ENCODE results near the gene SLC5A5. TPM values are rescaled to one million over a fixed set of nuclear protein-coding genes. Genes with fewer than 3 reads are reported as not detected.
"Not testable (repeated sequence)": the region's sequence is repeated elsewhere in the genome, so short reads cannot be mapped to it uniquely, and the experiment has no call there.

SLC5A5 gene
- total and polyA plus RNA-seq, 10 of the 15 experiments (the other 5 are each of a cell fraction or from before 2014, with no cell fraction given): 0.02 to 0.08 (median 0.05) TPM; not detected in 3

DNA sequence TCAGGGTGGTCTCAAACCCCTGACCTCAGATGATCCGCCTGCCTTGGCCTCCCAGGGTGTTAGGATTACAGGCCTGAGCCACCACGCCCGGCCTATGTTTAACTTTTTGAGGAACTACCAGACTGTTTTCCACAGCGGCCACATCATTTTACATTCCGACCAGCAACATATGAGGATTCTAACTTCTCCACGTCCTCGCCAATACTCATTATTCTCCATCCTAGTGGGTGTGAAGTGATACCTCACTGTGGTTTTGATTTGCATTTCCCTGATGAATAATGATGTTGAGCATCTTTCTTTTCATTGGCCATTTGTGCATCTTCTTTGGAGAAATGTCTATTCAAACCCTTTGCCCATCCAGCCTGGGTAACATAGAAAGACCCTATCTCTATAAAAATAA, 14.8 kb downstream of the SLC5A5 start (continued):
- TF ChIP-seq NFYB (IDR thresholded peaks at IDR 0.05; ENCODE audit: insufficient read depth, low read depth, low read length): no peak

GRCh38 chr19:17887221-17887620, 15.5 kb downstream of the SLC5A5 start:
- TF ChIP-seq IKZF2 (IDR thresholded peaks at IDR 0.05): peak in 1 of 2 experiments; percentile 33; a peak in 1 of 4 replicates
- TF ChIP-seq NR2F1 (conservative IDR thresholded peaks at IDR 0.05): 0 out of 2 replicates have a peak, but pooled peaks have one; percentile 22
- TF ChIP-seq BHLHE40 (IDR thresholded peaks at IDR 0.05; ENCODE audit: borderline replicate concordance in 1 of 2, low read depth in 2 of 2, low read length in 1 of 2): peak in 1 of 2 experiments; percentile 55; a peak in 1 of 4 replicates
- peak; percentile 16; the same call in 1 of the 2 replicates for TF ChIP-seq RUNX3 (IDR thresholded peaks at IDR 0.05; ENCODE audit: low read length)
- ATAC-seq: peak; percentile 11; the same call in 2 of the 3 replicates
- H3K27me3 ChIP-seq (replicated peaks in 1 of 2; ENCODE audit: control insufficient read depth in 2 of 2, insufficient read depth in 2 of 2, low read length in 1 of 2); H4K20me1 ChIP-seq (ENCODE audit: control insufficient read depth, insufficient read depth); H3K4me3 ChIP-seq; H3K9ac ChIP-seq (ENCODE audit: control insufficient read depth, insufficient read depth, low read length); in situ Hi-C loops (cut with MboI); H2AFZ ChIP-seq (ENCODE audit: control insufficient read depth, low read depth, low read length); H3K79me2 ChIP-seq (ENCODE audit: control insufficient read depth, insufficient read depth, low read length); SMC1A ChIA-PET (ENCODE audit: uncharacterized antibody, unreplicated experiment); H3K27ac ChIP-seq (ENCODE audit: control insufficient read depth, insufficient read depth); BruUV-seq (replicated peaks); FAIRE-seq; H3K9me3 ChIP-seq (replicated peaks; ENCODE audit: control insufficient read depth, insufficient read depth, low read length); H3K36me3 ChIP-seq (ENCODE audit: control insufficient read depth in 2 of 2, insufficient read depth in 2 of 2, low read length in 1 of 2); H3K4me2 ChIP-seq (ENCODE audit: control insufficient read depth, insufficient read depth); DNase-seq (ENCODE audit: low read depth, low spot score): not testable (repeated sequence)
- peaks cover 32% of the 10 kb centered on the region for H3K4me1 ChIP-seq (ENCODE audit: control insufficient read depth, insufficient read depth, low read length)
- ChIA-PET RAD21 (ENCODE audit: unreplicated experiment) (interaction anchor here (0.7 kb wide), 1 partner anchor 109 kb away, joined by 3 read pairs; no protein-coding TSS in a partner anchor), POLR2A (interaction anchor here (0.6 to 0.7 kb wide), 2 partner anchors 28 to 30 kb away, joined by 3 read pairs; no protein-coding TSS in a partner anchor), CTCF (interaction anchor here (0.8 to 1.2 kb wide), 2 partner anchors 45 to 268 kb away, joined by 3 to 5 read pairs; partner anchors contain the start of gene CCDC124)
- WGBS (ENCODE audit: insufficient coverage, insufficient replicate concordance, low lambda C conversion rate, missing lambda C conversion rate): 0% methylated on average over 4 of the region's 4 CpGs
- intact Hi-C loops (cut with micrococcal nuclease; ENCODE audit: unreplicated experiment): loop anchor here (5.0 kb wide), 1 partner anchor 40 kb away; no protein-coding TSS in a partner anchor

- Histone ChIP-seq H3K79me2 (ENCODE audit: control insufficient read depth, insufficient read depth, low read length) (no peaks in the 10 kb centered on the region), H3K4me1 (ENCODE audit: control insufficient read depth, insufficient read depth, low read length) (peaks cover 32% of the 10 kb centered on the region), H4K20me1 (ENCODE audit: control insufficient read depth, insufficient read depth) (no peaks in the 10 kb centered on the region), H3K27me3 (replicated peaks in 1 of 2; ENCODE audit: control insufficient read depth in 2 of 2, insufficient read depth in 2 of 2, low read length in 1 of 2) (no peaks in the 10 kb centered on the region; a peak in 1 of 4 replicates), H3K36me3 (ENCODE audit: control insufficient read depth in 2 of 2, insufficient read depth in 2 of 2, low read length in 1 of 2) (no peaks in the 10 kb centered on the region), H3K9ac (ENCODE audit: control insufficient read depth, insufficient read depth, low read length) (no peak overlapping the region), H3K4me2 (ENCODE audit: control insufficient read depth, insufficient read depth) (no peak overlapping the region), H3K27ac (ENCODE audit: control insufficient read depth, insufficient read depth) (no peak overlapping the region), H3K4me3 (no peak overlapping the region), H2AFZ (ENCODE audit: control insufficient read depth, low read depth, low read length) (no peak overlapping the region), H3K9me3 (replicated peaks; ENCODE audit: control insufficient read depth, insufficient read depth, low read length) (no peaks in the 10 kb centered on the region)
- in situ Hi-C loops (cut with MboI) (no loop called here), intact Hi-C loops (cut with micrococcal nuclease; ENCODE audit: unreplicated experiment) (loop anchor here (5.0 kb wide), 1 partner anchor 39 kb away; no protein-coding TSS in a partner anchor)
- POLR2A ChIA-PET: no interaction called here
- WGBS (ENCODE audit: insufficient coverage, insufficient replicate concordance, low lambda C conversion rate, missing lambda C conversion rate): 82% methylated on average over 7 of the region's 7 CpGs
- RAD21 ChIA-PET (ENCODE audit: unreplicated experiment): no interaction called here
- no peak for ATAC-seq
- FAIRE-seq: no peak
- BruUV-seq (replicated peaks): no TSS peak
- SMC1A ChIA-PET (ENCODE audit: uncharacterized antibody, unreplicated experiment): interaction anchor here (0.6 kb wide), 1 partner anchor 106 kb away, joined by 3 read pairs; no protein-coding TSS in a partner anchor
- CTCF ChIA-PET: no interaction called here
- no peak for DNase-seq (ENCODE audit: low read depth, low spot score)
- no peak for TF ChIP-seq BHLHE40 (IDR thresholded peaks at IDR 0.05; ENCODE audit: borderline replicate concordance in 1 of 2, low read depth in 2 of 2, low read length in 1 of 2)
- no peak for TF ChIP-seq E2F4 (IDR thresholded peaks at IDR 0.05; ENCODE audit: low read depth, low read length)
- TF ChIP-seq CBX3 (IDR thresholded peaks at IDR 0.05; ENCODE audit: borderline replicate concordance, low read depth): no peak
- no peak for TF ChIP-seq POLR2AphosphoS5 (IDR thresholded peaks at IDR 0.05; ENCODE audit: low read length)
- no peak for TF ChIP-seq FOXK2 (IDR thresholded peaks at IDR 0.05)
- TF ChIP-seq, protein P1, sequence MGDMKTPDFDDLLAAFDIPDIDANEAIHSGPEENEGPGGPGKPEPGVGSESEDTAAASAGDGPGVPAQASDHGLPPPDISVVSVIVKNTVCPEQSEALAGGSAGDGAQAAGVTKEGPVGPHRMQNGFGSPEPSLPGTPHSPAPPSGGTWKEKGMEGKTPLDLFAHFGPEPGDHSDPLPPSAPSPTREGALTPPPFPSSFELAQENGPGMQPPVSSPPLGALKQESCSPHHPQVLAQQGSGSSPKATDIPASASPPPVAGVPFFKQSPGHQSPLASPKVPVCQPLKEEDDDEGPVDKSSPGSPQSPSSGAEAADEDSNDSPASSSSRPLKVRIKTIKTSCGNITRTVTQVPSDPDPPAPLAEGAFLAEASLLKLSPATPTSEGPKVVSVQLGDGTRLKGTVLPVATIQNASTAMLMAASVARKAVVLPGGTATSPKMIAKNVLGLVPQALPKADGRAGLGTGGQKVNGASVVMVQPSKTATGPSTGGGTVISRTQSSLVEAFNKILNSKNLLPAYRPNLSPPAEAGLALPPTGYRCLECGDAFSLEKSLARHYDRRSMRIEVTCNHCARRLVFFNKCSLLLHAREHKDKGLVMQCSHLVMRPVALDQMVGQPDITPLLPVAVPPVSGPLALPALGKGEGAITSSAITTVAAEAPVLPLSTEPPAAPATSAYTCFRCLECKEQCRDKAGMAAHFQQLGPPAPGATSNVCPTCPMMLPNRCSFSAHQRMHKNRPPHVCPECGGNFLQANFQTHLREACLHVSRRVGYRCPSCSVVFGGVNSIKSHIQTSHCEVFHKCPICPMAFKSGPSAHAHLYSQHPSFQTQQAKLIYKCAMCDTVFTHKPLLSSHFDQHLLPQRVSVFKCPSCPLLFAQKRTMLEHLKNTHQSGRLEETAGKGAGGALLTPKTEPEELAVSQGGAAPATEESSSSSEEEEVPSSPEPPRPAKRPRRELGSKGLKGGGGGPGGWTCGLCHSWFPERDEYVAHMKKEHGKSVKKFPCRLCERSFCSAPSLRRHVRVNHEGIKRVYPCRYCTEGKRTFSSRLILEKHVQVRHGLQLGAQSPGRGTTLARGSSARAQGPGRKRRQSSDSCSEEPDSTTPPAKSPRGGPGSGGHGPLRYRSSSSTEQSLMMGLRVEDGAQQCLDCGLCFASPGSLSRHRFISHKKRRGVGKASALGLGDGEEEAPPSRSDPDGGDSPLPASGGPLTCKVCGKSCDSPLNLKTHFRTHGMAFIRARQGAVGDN (IDR thresholded peaks at IDR 0.05): no peak
Observed at GRCh38 chr19:17888260-17888659, 16.5 kb downstream of the SLC5A5 start.
